HG03135 (cell line): Measurements from ENCODE around the gene LCE1E.

Experiments
- ATAC-seq: cut with Tn5 transposase; IDR thresholded peaks from one replicate; pipeline ENCODE4 v1.9.1; 2021; ENCODE audit warnings: mild to moderate bottlenecking, moderate library complexity; ENCODE audit not compliant: unreplicated experiment

The LCE1E gene

DNA sequence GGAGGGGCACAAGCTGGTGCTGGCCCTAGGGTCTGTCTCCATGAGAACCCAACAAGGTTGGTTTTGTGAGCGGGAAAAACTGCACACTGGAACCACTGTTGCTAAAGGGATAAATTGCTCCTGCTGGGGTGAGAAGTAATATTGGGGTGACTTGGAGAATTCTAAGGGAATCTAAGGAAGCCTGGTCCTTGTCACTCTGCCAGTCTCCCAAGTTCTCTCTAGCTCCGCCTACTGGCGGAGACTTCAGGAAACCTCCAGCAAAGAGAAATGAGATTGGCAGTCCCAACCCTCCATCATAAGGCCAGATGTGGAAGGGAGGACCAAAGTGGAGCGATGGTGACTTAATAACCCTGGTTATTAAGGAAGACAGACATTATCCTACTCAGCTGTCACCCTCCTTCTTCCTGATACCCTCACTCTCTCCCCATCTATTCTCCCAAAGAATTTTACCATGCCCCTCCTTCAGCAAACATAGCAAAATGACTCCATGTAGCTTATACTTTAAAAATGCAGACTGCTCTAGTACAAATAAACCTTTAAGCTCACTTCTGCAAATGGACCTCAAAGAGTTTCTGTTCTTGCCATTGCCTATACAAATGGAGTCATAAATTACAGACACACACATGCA lies 8.4 kb upstream of the LCE1E start:
- ATAC-seq: no peak

- no peak for ATAC-seq
Measured at GRCh38 chr1:152783095-152783494, 3.0 kb upstream of the LCE1E start.

GRCh38 chr1:152795686-152796085 lies 9.6 kb downstream of the LCE1E start:
- ATAC-seq: no peak

DNA sequence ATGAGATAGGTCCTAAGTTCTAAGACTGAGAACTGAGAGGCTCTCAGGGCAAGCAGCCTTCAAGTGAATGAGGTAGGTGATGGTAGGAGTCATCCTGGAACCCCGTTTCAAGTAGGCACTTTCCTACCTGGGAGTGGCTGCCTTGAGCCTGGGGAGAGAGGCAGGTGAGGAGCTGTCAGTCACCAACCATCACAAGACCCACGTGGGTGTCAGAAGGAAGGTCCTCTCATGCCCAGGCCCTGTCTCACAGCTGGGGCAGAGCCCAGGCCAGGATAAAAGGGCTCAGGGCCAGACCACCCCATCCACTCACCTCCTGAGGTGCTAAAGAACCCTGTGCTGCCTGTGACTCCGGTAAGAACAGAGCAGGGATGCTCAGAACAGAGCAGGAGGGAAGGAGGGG lies 10.4 kb downstream of the LCE1E start, which contains the start of gene LCE1D:
LCE1D (plus strand) TSS at position 301 of the 400 bp plus-strand sequence. CDS start 1,074 bp downstream, outside the sequence.
- no peak for ATAC-seq

DNA sequence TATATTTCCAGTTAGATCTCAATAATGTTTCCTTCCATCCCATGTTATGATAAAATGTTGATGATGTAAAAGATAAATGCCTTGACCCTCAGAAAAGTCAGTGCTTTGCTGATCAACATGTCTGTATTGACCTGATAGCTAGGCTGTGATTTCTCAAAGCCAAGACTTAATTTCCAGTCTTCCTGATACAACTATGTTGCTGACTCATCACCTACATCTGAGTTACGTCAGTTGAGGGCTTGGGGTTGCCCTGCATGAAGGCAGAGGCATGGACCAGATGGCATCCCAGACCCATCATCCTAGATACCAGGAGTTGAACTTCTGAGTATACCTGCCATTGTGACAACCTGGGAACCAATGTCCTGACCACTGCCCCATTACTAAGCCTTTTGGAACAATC lies 15.3 kb downstream of the LCE1E start:
- ATAC-seq: no peak

DNA sequence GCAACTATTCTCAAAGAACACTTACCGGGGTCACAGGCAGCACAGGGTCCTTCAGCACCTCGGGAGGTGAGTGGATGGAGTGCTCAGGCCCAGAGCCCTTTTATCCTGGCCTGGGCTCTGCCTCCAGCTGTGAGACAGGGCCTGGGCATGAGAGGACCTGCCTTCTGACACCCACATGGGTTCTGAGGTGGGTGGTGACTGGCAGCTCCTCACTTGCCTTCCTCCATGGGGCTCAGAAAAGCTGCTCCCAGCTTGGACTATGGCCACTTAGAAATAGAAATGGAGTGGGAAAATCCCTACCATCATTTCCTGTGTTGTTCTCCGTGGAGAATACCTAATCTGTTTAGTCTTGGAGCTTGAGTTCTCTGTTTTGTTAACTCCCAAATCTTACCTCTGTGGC lies 20.5 kb downstream of the LCE1E start, which contains the start of gene LCE1C:
LCE1C (minus strand) TSS at position 76 of the 400 bp plus-strand sequence. CDS start 1,173 bp downstream, outside the sequence.
- no peak for ATAC-seq

DNA sequence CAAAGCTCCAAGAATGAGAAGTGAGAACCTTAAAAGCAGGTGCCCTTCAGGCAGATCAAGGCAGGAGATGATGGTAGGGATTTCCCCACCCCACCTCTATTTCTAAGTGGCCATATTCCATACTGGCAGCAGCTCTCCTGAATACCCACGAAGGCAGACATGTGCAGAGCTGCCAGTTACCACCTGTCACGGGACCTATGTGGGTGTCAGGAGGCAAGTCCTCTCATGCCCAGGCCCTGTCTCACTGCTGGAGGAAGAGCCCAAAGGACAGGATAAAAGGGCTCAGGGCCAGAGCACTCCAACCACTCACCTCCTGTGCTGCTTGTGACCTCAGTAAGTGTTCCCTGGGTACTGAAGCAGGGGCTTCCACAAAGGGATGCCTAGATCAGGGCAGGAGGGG lies 25.0 kb downstream of the LCE1E start:
- no peak for ATAC-seq

GRCh38 chr1:152811671-152812070 lies 25.6 kb downstream of the LCE1E start, which contains the start of gene LCE1B:
LCE1B (plus strand) TSS chr1:152811971; CDS start chr1:152812447, 476 bp downstream.
- no peak for ATAC-seq

- no peak for ATAC-seq
Measured at GRCh38 chr1:152817309-152817708, 31.3 kb downstream of the LCE1E start.

- no peak for ATAC-seq
Measured at GRCh38 chr1:152823294-152823693, 37.2 kb downstream of the LCE1E start.

DNA sequence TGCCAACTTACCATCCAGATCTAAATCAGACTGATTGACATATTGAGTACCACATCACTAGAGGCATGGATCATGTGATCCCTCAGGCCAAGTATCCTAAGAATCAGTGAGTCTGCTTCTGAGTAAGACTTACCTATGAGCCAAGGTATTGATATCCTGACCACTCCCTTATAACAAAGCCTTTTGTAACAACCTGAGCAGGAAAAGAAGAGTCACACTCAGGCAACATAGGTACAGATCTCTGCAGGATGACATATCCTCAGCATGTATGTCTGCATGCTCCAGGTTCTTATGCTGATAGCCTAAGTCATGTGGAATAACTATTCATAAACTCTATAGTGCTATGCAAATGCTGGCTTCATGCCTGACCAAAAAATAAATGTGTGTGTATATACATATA lies 38.9 kb downstream of the LCE1E start:
- no peak for ATAC-seq

GRCh38 chr1:152827173-152827572 lies 41.1 kb downstream of the LCE1E start, which contains the start of gene LCE1A:
LCE1A (plus strand) TSS chr1:152827473; CDS start chr1:152827473, 0 bp downstream.
- no peak for ATAC-seq

- ATAC-seq: no peak
Measured at GRCh38 chr1:152836870-152837269, 50.8 kb downstream of the LCE1E start.
